HT-29 (cell line): ENCODE results near the gene DNAJC15. TPM values are rescaled to one million over a fixed set of nuclear protein-coding genes. Genes with fewer than 3 reads are reported as not detected.
"Not testable (repeated sequence)": the region's sequence is repeated elsewhere in the genome, so short reads cannot be mapped to it uniquely, and the experiment has no call there.

ENCODE experiments used
- DNase-seq: peaks from one replicate; pipeline ENCODE4 v3.0.0-alpha.2; 2015; ENCODE audit warnings: low spot score
- total RNA-seq: library from RNA; depleted of rRNA; stranded (reverse); fragments of >200 nt; shearing (Covaris generic); gene quantifications from 2 replicates; pipeline ENCODE4 v1.2.3, GENCODE V29; 2014

The DNAJC15 gene
- total RNA-seq, 1 experiment from 2014 or later: 7.2 TPM

DNA sequence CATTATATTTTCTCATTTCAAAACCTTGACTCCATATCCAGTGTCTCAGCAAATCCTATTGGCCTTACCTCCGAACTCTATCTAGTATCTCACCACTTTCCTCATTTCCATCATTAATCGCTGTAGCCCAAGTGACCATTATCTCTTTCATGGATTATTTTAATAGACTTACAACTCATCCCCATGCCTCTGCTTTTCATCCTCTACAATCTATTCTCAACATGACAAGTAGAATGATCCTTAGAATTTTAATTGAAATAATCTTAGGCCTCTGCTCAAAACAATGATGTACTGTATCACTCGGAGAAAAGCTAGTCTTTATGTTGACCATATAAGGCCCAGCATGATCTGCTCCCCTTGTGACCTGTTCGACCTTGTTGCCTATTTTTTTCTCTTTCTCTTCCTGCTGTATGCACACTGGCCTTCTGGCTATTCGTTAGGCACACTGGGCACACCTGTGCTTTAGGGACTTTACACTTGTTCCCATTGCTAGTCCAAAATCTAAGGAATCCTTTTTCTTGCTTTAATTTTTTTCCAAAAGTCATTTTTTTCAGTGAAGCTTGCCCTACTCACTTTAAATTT, 21.4 kb downstream of the DNAJC15 start:
- DNase-seq: no peak

GRCh38 chr13:43045302-43045773, 22.0 kb downstream of the DNAJC15 start:
- DNase-seq: peak; percentile 45

GRCh38 chr13:43046259-43046658, 22.9 kb downstream of the DNAJC15 start:
- no peak for DNase-seq

GRCh38 chr13:43054803-43055802, 31.7 kb downstream of the DNAJC15 start:
- DNase-seq: peak; percentile 35

GRCh38 chr13:43057653-43058317, 34.4 kb downstream of the DNAJC15 start:
- peak; percentile 70 for DNase-seq

GRCh38 chr13:43058318-43058674, 34.9 kb downstream of the DNAJC15 start:
- DNase-seq: no peak

DNA sequence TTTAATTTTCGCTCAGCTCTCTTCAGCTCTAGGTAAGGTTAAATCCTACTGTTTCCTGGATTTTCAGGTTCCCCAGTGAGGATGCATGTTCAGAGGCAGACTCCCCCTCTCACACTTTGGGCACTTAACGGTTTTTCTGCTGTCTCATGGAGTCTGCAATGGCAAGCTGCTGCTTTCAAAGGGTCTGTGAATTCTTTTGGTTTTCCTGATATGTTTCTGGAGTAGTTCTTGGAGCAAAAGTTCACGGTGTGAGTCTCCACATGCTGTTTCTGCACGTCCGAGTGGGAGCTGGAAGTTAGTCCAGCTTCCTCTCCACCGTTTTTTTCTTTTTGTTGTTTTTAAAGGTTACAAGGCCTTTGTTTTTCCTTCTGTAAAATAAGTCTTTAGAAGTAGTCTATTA, 35.4 kb downstream of the DNAJC15 start:
- no peak for DNase-seq

- not testable (repeated sequence) for DNase-seq
Measured at GRCh38 chr13:43059779-43060178, 36.4 kb downstream of the DNAJC15 start.

DNA sequence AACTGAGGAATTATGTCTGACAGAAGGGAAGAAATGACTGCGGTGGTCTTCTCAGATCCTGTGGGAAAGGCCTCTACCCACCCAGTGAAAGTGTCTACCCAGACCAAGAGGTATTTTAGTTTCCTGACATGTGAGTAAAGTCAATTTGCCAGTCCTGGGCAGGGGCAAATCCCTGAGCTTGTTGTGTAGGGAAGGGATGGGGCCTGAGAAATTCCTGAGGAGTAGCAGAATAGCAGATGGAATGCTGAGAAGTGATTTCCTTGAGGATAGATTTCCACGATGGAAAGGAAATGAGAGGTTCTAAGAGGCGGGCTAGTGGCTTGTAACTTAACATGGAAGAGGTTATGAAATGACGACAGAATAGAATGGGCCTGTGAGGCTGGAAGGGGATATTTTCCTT, 37.4 kb downstream of the DNAJC15 start:
- not testable (repeated sequence) for DNase-seq

DNA sequence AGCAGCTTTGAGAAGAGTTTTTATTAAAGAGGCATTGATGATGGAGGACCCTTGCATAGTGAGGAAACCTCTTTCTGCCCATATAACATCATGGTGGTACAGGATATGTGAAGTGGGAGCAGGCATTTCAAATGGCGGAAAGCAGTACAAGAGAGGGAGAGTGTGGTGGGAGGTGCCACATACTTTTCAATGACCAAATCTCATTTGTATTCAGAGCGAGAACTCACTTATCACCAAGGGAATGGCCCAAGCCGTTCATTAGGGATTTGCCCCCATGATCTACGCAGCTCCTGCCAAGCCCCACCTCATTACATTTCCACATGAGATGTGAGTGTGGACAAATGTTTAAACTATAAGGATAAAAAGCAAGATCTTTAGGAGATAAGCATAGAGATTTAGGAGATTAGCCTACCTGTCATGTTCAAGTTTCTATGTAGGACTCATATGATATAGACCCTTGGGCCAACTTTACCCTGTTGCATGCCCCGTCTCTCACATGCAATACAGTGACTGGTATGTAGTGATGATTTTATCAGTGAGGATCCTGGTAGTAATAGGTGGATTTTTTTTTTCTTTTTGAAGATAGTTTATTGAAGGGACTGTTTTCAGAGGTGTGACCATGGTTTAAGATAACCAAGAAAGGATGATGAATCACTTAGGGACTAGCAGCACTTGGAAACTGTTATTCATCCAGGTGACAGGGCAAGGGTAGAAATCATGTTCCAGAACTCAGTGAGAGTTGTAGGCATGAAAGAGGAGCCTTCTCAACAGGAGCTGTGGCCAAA, 38.3 kb downstream of the DNAJC15 start:
- no peak for DNase-seq

DNA sequence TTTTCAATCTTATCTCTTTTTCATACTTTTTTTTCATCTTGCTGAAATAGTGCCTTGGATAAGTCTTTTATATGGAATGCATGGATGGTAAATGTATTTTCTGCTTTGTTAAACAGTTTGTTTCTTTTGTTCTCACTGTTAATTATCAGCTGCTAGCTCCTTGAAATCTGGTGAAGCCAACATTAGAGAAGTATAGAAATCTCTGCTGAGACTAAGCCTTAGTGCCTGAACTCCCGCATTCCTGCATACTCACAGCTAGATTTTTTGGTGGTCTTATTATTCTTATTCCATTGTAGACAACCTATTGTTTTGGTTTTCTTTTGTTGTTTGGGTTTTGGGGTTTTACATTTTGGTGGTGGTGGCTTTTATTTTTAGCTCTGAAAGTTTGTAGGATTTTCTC, 48.4 kb downstream of the DNAJC15 start:
- no peak for DNase-seq

DNA sequence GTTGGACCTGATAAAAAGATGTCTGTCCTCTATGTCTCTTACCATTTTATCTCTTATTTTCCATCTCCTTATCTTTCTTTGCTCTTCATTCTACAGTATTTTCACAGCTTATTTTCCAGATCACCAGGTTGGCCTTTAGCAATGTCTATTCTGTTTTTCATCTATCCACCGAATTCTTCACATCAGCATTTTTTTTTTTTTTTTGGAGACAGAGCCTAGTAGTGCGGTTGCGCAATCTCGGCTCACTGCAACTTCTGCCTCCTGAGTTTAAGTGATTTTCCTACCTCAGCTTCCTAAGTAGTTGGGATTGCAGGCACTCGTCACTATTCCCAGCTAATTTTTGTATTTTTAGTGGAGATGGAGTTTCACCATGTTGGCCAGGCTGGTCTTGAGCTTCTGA, 49.0 kb downstream of the DNAJC15 start:
- no peak for DNase-seq

DNA sequence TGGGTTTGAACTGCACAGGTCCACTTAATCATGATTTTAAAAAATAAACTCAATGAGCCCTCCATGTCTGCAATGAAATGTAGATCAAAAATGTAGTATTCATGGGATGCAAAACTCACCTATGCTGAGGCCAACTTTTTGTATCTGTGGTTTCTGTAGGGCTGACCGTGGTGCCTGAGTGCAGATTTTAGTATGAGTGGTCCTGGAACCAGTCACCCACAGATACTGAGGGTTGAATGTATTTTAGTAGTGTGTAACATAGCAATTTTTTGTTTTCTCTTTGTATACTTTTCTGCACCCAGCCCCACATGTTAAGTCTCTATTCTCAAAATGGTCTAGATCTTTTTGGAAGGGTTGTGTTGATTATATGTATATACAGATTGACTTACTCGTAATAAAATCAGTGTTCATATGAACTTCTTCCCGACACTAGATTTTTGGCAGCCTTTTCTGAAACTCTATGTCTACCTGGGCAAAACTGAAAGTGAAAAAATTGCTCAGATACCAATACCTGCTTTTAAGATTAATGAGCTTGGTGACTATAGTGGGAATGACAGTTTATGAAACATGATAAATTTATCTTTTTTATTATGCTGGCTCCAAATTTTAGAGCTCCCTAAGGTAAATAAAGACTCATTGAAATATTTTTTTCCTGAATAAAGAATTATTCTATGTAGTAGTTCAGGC, 51.6 kb downstream of the DNAJC15 start:
- DNase-seq: no peak

DNA sequence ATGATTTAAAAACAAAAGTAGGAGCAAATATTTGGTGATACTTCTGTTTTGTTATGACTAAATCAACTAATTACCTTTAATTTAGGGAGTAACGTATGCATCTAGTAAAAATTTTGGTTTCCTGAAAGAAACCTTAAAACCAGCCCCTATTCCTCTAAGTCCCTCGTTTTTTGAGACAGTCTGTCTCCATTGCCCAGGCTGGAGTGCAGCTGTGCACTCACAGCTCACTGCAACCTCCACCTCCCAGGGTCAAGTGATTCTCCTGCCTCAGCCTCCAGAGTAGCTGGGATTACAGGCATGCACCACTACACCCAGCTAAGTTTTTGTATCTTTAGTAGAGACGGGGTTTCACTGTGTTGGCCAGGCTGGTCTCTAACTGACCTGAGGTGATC, 52.1 kb downstream of the DNAJC15 start:
- not testable (repeated sequence) for DNase-seq

GRCh38 chr13:43077046-43077445, 53.7 kb downstream of the DNAJC15 start:
- DNase-seq: no peak

DNA sequence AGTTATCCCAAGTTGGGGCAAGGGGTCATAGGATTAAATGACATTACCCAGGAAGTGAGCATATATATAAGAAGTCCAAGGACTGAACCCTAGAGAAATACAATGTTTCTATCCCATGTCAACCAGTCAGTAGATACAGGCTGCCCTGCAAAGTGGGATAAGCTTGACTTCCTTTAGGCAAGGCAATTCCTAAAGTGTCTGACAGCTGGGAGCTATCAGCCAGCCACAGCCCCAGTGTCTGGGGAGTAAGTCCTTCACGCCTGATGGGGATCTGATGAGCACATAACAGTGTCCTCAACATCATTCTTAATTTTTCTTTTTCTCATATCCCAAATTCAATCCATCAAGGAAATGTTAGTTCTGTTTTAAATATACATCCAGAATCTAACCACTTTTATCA, 54.1 kb downstream of the DNAJC15 start:
- DNase-seq: no peak

GRCh38 chr13:43077906-43078305, 54.5 kb downstream of the DNAJC15 start:
- DNase-seq: no peak

DNA sequence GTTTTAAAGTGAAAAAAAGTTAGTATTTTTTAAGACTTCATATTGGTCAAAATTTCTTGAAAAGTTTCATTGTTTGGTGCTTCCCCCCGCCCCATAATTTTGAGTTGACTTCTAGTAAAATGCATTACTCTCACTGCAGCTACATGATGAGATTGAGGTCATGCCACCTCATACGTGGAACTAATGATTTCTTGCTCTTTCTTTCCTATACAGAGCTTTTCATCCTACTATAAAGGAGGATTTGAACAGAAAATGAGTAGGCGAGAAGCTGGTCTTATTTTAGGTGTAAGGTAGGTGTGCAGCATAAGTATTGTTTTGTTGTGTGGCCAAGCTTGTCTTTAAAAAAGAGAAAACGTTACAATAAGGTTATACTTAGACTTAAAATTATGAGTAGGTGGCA, 55.0 kb downstream of the DNAJC15 start:
- no peak for DNase-seq

GRCh38 chr13:43079392-43079931, 56.1 kb downstream of the DNAJC15 start:
- no peak for DNase-seq

DNA sequence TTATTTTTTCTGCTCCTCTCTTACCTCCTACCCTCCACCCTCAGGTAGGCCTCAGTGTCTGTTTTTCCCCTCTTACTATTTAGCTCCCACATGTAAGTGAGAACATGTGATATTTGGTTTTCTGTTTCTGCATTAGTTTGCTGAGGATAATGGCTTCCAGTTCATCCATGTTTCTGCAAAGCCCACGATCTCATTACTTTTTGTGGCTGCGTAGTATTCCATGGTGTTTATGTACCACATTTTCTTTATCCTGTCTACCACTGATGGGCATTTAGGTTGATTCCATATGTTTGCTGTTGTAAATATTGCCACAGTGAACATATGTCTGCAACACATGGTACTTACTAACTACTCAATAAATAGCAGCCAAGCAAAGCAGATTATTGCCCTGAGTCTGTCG, 56.8 kb downstream of the DNAJC15 start:
- DNase-seq: no peak

DNA sequence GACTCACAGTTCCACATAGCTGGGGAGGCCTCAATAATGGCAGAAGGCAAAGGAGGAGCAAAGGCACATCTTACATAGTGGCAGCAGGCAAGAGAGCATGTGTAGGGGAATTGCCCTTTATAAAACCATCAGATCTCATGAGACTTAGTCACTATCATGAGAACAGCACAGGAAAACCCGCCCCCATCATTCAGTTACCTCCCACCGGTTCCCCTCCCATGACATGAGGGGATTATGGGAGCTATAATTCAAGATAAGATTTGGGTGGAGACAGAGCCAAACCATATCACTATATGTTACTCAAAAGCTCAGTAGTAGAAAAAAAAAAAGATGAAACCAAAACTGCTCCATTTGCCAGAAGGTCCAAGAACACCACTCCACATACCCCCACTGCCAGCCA, 58.5 kb downstream of the DNAJC15 start:
- no peak for DNase-seq
